HEK293T (cell line): Measurements from ENCODE around the gene PDE7B.

Experiments used
- ARNT ChIP-seq: fragments of 450-650 bp; IDR thresholded peaks from 2 replicates; pipeline ENCODE4 v1.6.1; 2017; ENCODE audit warnings: mild to moderate bottlenecking
- BHLHE40 ChIP-seq: fragments of 450-650 bp; IDR thresholded peaks from 2 replicates; pipeline ENCODE4 v1.6.1; 2016; ENCODE audit warnings: mild to moderate bottlenecking, moderate library complexity, borderline replicate concordance
- FOXA1 ChIP-seq: fragments of 450-650 bp; IDR thresholded peaks from 2 replicates; pipeline ENCODE4 v1.6.1; 2016; ENCODE audit warnings: mild to moderate bottlenecking
- FOXK2 ChIP-seq: fragments of 450-650 bp; IDR thresholded peaks from 2 replicates; pipeline ENCODE4 v1.6.1; 2016; ENCODE audit warnings: mild to moderate bottlenecking
- FOXM1 ChIP-seq: fragments of 450-650 bp; IDR thresholded peaks from 2 replicates; pipeline ENCODE4 v1.6.1; 2017; ENCODE audit warnings: mild to moderate bottlenecking, borderline replicate concordance
- HDGF ChIP-seq: fragments of 450-650 bp; IDR thresholded peaks from 2 replicates; pipeline ENCODE4 v1.6.1; 2017; ENCODE audit warnings: antibody characterized with exemption, borderline replicate concordance
- NFRKB ChIP-seq: fragments of 450-650 bp; IDR thresholded peaks from 2 replicates; pipeline ENCODE4 v1.6.1; 2016; ENCODE audit warnings: mild to moderate bottlenecking, moderate library complexity
- SP1 ChIP-seq: fragments of 450-650 bp; IDR thresholded peaks from 2 replicates; pipeline ENCODE4 v1.6.1; 2017
- SUZ12 ChIP-seq: fragments of 450-650 bp; IDR thresholded peaks from 2 replicates; pipeline ENCODE4 v1.6.1; 2016; ENCODE audit warnings: mild to moderate bottlenecking
- TARDBP ChIP-seq: fragments of 450-650 bp; IDR thresholded peaks from 2 replicates; pipeline ENCODE4 v1.6.1; 2016
- ZNF384 ChIP-seq: fragments of 450-650 bp; IDR thresholded peaks from 2 replicates; pipeline ENCODE4 v1.6.1; 2016

DNA sequence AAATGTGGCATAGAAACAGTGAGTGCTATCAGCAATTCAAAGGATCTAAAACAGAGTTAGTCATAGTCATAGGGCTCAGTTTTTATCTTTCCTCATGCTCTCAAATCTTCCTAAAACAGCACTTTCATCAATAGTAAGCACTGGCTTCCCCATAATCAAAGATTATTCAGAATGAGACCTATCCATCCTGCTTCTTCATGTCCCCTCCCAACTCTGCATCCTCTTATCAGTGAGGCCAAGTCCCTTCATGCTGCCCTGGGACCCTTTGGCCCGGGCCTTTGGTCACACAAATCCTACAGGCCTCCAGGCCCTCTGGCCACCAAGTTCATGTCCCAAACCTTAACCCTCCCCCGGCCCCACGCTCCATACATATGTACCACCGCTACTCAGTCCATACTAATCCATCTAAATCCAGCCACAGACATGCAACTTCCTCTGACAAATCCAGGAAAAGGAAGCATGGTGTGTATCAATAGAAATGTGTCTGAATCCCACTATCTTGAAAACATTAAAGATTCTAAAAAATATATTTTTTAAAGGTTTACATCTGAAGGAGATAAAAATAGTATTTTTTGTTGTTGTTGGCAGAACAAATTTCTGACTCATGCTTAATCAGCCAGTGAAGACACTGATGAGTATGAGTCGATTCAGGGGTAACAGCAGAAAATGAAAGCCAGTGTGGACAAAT is 143.5 kb downstream of the PDE7B start:
- TF ChIP-seq BHLHE40 (no peak), FOXM1 (no peak), FOXK2 (no peak), FOXA1 (no peak), ZNF384 (no peak), TARDBP (no peak), SP1 (no peak), NFRKB (no peak), ARNT (no peak), HDGF (no peak), SUZ12 (no peak)
